GM12872 (cell line): Measurements from ENCODE around the gene FUT3.

Experiments
- TF ChIP-seq, protein P1 (sequence below): IDR thresholded peaks from 3 replicates; pipeline ENCODE4 v1.5.1; 2011; ENCODE audit warnings: low read depth, mild to moderate bottlenecking, low read length, moderate library complexity; ENCODE audit not compliant: insufficient read depth

FUT3 gene

DNA sequence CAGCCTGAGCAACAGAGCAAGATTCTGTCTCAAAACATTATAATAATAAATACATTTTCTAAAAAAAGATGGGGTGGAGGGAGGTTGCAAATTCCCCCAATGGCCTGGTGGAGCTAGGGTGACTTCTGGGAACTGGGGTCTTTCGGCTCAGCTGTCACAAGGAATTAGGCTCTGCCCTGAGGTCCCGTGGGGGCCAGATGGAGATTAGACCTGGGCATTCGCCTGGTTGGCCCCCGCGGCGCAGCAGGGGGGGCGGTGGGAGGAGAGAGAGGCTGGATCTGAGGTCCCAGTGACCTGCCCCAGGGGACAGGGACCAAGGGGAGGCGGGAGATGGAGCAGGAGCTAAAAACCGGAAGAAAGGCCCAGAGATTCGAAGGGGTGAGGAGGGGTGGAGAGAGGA is 26.5 kb downstream of the FUT3 start:
- TF ChIP-seq, protein P1, sequence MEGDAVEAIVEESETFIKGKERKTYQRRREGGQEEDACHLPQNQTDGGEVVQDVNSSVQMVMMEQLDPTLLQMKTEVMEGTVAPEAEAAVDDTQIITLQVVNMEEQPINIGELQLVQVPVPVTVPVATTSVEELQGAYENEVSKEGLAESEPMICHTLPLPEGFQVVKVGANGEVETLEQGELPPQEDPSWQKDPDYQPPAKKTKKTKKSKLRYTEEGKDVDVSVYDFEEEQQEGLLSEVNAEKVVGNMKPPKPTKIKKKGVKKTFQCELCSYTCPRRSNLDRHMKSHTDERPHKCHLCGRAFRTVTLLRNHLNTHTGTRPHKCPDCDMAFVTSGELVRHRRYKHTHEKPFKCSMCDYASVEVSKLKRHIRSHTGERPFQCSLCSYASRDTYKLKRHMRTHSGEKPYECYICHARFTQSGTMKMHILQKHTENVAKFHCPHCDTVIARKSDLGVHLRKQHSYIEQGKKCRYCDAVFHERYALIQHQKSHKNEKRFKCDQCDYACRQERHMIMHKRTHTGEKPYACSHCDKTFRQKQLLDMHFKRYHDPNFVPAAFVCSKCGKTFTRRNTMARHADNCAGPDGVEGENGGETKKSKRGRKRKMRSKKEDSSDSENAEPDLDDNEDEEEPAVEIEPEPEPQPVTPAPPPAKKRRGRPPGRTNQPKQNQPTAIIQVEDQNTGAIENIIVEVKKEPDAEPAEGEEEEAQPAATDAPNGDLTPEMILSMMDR: no peak

DNA sequence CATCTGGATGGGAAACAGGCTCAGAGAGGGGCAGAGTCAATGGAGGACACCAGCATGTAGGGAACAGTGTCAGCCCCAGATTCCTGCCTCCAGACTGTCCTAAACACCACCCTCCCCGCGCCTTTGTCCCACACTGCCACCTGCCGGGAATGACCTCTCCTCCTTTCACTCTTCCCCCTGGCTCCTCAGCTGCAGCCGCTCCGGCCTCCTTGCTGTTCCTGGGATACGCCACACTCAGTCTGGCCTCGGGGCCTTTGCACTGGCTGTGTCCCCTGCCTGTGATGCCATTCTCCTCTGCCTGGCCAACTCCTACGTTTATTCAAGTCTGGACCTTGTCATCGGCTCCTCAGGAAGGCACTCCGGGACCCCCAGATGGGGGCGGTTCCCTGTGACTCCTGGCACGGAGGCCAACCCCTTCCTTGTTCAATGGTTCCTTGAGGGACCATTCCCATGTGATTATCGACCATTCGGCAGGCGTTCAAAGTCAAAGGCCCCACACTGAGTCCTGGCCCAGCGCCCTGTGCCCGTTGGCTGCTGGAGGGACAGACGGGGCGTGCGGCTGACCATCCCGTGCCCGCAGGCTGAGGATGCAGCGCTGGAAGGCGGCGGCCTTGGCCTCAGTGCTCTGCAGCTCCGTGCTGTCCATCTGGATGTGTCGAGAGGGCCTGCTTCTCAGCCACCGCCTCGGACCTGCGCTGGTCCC is 27.5 kb downstream of the FUT3 start:
- TF ChIP-seq, protein P1: no peak

DNA sequence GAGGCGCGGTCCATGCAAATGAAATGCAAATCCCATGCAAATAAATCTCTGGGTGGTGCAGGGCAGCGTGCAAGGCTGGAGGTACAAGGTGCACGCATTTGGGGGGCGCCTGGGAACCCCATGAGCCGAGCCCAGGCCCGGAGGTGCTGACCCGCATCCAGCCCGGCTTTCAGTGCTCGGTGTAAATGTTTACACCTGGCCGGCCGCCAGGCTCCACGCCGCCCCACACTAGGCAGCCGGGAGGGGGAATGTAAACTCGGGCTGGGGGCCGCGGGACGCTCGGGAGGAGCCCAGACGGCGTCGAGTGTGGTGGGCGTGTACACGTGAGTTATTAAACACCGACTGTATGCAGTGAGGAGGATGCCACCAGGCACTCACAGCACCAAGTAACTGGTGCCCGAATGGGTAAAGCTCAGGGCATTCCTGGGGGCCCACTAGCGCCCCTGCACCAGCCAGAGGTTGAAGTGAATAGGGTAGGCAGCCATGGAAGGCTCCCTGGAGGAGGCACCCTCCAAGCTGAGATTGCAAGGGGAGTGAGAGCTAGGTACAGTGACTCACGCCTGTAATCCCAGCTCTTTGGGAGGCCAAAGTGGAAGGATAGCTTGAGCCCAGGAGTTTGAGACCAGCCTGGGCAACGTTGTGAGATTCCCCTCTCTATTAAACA is 28.9 kb downstream of the FUT3 start:
- TF ChIP-seq, protein P1: no peak

DNA sequence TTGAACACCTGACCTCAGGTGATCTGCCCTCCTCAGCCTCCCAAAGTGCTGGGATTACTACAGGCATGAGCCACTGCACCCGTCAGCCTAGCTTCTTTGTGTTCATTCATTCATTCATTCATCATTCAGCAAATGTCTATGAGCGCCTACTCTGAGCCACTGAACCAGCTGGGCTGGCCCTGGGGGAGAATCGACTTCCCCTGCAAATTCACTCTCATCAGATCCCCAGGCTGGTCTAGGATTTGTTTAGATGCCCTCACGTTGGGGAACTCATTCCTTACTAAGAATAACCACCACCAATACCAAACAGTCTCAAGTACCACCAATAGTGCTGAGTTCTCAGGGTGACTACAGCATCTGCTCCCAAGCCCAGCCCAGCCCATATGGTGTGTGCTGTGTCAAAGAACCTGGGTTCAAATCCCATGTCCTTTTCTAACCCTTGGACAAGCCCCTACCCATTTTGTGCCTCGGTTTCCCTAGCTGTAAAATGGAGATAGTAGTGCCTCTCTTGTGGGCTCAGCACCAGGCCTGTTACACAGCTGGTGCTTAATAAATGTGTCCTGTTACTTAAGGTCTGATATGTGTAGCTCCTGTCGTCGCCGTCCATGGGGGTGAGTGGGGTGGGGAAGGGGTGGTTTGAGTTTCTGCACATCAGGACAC is 29.6 kb downstream of the FUT3 start:
- TF ChIP-seq, protein P1: no peak

DNA sequence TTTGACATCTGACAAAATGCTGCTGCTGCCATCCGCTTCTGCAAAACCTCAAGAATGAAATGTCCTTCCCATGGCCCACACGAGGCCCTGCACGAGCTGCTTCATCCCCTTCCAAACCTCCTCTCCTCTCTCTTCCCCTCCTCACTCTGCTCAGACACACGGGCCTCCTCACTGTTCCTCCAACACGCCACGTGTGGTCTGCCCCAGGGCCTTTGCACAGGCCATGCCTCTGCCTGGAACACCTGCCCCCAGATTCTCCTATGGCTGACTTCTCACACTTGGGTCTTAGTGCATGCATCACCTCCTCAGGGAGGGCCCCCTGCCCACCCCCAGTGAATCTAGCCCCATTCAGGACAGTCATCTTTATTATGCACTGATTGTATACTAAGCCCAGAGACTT is 30.5 kb downstream of the FUT3 start:
- TF ChIP-seq, protein P1: no peak

GRCh38 chr19:5818594-5818993 is 32.7 kb downstream of the FUT3 start:
- TF ChIP-seq, protein P1: no peak

GRCh38 chr19:5817218-5817617 is 34.0 kb downstream of the FUT3 start:
- TF ChIP-seq, protein P1: no peak
